ENCODE measurements around the gene FRMD6.
"Not testable (repeated sequence)": the region's sequence is repeated elsewhere in the genome, so short reads cannot be mapped to it uniquely, and the experiment has no call there.

Gene FRMD6

GRCh38 chr14:51727526-51727925 lies 75.8 kb downstream of the FRMD6 start:
- no peak for DNase-seq

DNA sequence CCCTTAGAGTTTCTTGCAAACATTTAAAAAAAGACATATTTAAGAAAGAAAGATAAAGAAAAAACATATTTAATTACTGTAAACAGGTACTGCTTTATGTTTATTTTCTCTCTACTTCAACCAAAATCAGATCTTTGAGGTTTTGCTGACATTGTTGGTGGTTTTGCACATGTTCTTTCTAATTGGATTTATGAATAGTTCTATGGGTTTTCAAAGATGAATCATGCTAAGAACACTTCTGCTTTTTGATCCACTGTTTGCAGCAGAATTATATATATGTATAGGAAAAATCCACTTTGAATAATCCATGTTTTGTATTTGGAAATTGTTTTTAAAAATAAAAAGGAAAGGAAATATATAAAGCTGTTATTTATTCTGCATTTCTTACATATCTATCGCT lies 78.4 kb downstream of the FRMD6 start:
- no peak for DNase-seq

DNA sequence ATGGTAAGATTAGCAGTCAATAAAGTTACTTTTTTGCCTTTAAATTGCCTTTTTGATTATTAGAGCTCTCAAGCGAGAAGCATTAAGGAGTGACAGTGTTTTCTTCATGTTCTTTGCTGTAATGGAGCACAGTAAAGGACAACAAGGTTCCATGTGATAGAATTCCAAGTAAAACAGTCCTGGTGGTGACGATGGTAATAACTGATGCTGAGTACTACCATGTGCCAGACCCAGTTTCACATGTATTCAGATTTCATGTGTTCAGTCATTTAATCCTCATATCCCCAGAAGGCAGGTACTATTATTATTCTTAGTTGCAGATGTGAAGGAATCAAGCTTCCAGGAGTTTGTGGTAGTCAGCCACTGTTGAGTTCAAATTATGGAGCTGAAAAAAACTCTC lies 79.0 kb downstream of the FRMD6 start:
- DNase-seq: no peak

DNA sequence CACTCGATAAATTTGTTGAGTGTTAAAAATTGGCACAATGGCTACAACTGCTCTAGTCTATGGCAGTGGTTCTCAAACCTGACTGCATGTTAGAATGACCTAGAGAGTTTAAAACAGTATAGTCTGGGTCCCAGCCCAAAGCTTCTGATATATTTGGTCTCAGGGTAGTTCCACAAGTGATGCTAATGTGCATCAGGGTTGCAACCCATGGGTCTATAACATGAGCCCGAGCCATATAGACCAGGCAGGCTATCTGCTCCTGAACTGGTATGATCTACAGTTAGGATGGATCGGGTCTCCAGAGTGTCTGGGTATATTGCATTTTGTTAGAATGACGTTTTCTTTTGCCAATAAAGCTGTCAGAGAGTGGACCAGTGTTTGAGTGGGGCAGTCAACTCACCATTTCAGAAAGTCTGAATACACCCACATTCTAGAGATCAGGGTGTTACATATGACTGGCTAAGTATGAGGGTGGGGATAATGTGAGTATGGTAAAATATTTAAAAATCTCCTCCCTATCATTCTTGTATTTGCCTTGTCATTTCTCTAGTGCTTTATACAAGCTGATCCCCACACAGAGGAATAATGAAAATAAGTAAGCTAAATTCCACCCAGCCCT lies 80.9 kb downstream of the FRMD6 start:
- DNase-seq: no peak

GRCh38 chr14:51733147-51733546 lies 81.4 kb downstream of the FRMD6 start:
- DNase-seq: no peak

- no peak for DNase-seq
These were observed 84.1 kb downstream of the FRMD6 start for GRCh38 chr14:51735851-51736250.

DNA sequence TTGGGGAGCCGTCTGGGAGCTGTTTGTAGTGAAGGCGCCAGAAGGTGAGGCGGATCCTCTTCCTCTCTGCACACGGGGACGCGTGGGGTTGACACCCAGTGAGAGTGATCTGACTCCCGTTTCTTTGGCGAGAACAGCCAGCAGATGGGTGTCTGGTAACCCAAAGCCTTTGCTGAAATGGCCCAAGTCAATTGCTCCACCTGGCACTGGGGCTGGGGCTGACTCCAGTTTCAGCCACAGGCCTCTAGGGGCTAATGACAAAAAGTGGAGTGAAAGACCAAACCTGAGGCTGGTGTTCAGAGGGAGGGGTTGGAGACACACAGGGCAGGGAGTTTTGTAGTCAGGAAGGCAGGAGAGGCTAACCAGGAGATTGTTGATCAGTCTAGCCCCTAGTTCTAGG lies 87.0 kb downstream of the FRMD6 start:
- DNase-seq: no peak

GRCh38 chr14:51743588-51744000 lies 91.9 kb downstream of the FRMD6 start:
- no peak for DNase-seq

DNA sequence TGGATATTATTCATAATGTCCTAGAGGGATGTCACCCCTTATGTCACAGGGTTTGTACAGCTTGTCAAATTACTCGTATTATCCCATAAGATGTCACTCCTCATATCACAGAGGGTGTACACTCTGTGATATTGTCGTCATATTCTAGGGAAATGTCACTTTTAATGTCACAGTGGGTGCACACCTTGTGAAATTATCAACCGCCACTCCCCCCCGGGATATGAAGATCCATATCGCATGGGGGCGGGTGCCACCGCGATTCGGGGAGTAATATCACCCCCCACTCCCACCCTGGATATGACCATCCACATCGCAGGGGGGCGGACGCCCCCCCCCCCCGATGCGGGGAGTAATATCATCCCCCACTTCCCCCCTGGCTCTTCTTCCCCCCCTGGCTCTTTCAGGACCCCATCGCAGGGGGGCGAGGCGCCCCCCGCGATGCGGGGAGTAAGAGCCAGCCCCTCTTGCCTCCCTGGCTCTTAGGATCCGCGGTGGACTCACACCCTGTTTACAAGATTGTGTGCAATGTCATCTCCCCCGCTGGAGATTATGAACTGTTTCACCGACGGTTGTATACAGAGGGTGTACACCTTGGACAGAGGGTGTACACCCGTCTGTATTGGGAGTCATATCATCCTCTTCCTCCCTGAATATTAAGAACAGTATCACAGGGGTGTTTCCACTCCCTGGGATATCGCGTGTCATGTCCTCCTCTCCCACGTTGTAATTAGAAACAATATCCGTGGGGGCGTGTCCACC lies 92.8 kb downstream of the FRMD6 start:
- no peak for DNase-seq

DNA sequence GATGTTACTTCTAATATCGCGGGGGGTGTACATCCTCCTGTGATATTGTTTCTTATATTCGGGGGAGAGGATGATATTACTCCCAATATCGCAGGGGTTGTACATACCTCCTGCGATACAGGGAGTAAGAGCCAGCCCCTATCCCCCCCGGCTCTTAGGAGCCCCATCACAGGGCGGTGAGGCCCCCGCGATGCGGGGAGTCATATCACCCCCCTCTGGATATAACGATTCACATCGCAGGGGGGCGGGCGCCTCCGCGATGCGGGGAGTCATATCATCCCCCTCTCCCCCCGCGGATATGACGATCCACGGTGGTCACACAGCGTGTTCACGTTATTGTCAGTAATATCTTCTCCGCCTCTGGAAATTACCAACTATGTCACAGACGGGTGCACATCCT lies 95.1 kb downstream of the FRMD6 start:
- not testable (repeated sequence) for DNase-seq

DNA sequence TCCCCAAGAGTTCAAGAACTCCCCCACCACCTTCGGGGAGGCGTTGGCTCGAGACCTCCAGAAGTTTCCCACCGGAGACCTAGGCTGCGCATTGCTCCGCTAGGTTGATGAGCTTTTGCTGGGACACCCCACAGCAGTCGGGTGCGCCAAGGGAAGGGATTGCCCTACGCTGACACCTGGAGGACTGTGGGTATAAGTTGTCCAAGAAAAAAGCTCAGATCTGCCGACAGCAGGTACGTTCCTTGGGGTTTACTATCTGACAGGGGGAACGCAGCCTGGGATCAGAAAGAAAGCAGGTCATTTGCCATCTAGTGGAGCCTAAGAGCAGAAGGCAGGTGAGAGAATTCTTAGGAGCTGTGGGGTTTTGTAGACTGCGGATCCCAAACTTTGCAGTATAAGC lies 98.8 kb downstream of the FRMD6 start:
- DNase-seq: no peak

- peak; percentile 95 for DNase-seq
These were observed 100.1 kb downstream of the FRMD6 start for GRCh38 chr14:51751611-51752345.

GRCh38 chr14:51757756-51758155 lies 106.0 kb downstream of the FRMD6 start:
- DNase-seq: not testable (repeated sequence)

- no peak for DNase-seq
These were observed 108.2 kb downstream of the FRMD6 start for GRCh38 chr14:51759950-51760349.

DNA sequence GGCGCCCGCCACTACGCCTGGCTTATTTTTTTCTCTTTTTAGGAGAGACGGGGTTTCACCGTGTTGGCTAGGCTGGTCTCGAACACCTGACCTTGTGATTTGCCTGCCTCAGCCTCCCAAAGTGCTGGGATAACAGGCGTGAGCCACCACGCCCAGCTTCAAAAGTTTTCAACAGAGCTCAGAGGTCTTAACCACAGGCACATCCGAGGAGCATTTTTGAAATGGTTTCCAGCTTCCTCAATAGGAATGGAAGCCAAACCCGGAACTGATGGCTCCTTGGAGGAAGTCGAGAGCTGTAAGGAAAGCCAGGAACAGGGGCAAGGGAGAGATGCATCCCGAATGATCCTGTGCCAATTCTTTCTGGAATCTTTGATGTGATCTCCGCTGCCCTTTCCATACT lies 114.0 kb downstream of the FRMD6 start:
- DNase-seq: not testable (repeated sequence)

DNA sequence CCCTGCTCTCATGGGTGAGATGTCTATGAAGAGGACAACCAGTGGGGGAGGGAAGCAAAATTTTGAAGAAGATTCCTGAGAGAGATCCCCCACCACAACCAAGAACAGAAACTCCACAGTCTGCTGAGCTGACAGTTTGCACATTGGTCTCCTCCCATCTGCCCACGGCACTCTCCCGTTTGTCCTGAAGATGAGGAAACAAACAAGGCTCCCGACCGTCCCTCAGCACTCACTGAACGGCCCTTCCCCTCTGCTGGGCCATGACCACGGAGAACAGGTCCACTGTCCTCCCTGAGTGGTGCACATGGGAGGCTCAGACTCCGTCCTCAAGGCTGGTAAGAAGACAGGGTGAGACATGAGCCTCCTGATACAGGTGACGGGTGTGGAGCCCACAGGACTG lies 114.9 kb downstream of the FRMD6 start:
- DNase-seq: not testable (repeated sequence)

GRCh38 chr14:51769261-51769660 lies 117.6 kb downstream of the FRMD6 start:
- not testable (repeated sequence) for DNase-seq

DNA sequence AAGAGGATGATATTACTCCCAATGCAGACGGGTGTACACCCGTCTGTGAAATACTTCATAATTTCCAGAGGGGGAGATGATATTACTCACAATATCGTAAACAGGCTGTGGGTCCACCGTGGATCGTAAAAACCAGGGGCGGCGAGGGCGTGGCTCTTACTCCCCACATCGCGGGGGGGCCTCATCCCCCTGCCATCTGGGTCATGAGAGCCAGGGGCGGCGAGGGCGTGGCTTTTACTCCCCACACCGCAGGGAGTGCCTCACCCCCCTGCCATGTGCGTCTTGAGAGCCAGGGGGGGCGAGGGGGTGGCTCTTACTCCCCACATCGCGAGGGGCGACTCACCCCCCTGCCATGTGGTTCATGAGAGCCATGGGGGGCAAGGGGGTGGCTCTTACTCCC lies 122.5 kb downstream of the FRMD6 start:
- DNase-seq: no peak

DNA sequence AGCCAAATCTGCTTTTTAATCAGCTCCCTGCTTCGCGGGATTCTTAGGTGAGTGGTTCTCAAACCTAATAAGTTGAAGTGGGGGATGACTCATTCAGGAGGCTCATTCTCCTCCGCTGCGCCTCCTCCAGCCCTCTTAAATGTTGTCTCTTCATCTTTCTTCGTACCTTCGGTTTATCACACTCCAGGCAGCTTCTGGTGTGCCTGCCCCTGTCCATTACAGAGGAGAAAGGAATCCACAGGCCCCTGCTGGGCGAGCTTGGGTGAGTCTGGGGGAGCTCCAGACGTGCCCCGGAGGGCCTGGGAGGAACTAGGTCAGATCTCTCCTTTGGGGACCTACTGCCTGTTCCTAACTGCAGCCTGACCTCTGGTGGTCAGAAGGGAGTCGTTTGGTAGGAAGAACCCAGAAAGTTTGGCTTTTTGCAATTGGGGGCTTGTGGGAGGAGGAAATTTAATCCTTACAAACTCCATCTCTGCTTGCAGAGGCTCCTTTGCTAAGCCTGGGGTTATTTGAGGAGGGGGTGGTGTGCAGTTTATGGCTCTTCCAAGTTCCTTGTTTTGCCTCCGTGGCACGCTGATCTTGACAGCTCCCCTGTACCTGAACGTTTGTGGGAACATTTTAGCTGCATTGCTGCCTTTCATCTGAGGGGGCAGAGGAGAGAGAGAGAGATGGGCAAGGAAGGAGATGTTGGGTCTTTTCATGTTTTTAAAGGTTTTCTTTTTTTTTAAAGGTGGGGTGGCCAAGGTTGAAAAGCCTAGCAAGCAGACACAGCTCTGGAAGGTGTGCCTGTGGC lies 124.6 kb downstream of the FRMD6 start:
- DNase-seq: peak; percentile 74

- peak; percentile 95 for DNase-seq
These were observed 128.4 kb downstream of the FRMD6 start for GRCh38 chr14:51780006-51780692.

All from DMS79 treated with DMSO at 0.1 percent for 48 hours (cell line).